ENCODE data around the gene WDR70. TPM values are rescaled to one million over a fixed set of nuclear protein-coding genes. Genes with fewer than 3 reads are reported as not detected.

The WDR70 gene
- total RNA-seq, 1 experiment from 2014 or later: 30.0 TPM

GRCh38 chr5:37754976-37755375 lies 375.9 kb downstream of the WDR70 start:
- H3K4me3 Mint-ChIP-seq (ENCODE audit: low read depth, unreplicated experiment): no peak overlapping the region
- no peak for DNase-seq
- H3K9me3 Mint-ChIP-seq (ENCODE audit: low read depth, unreplicated experiment): no peaks in the 10 kb centered on the region
- intact Hi-C loops (cut with micrococcal nuclease; ENCODE audit: unreplicated experiment): no loop called here
- CTCF ChIA-PET: no interaction called here
- H3K4me1 Mint-ChIP-seq (ENCODE audit: low read depth, unreplicated experiment): no peaks in the 10 kb centered on the region
- H3K27ac Mint-ChIP-seq (ENCODE audit: unreplicated experiment): no peak overlapping the region
- no peaks in the 10 kb centered on the region for H3K27me3 Mint-ChIP-seq (ENCODE audit: unreplicated experiment)
- H3K36me3 Mint-ChIP-seq (ENCODE audit: insufficient read depth, unreplicated experiment): no peaks in the 10 kb centered on the region
- BruUV-seq (replicated peaks): no TSS peak
- no peak for TF ChIP-seq CTCF (IDR thresholded peaks at IDR 0.05; ENCODE audit: unreplicated experiment)

GRCh38 chr5:37755581-37755980 lies 376.5 kb downstream of the WDR70 start:
- Mint-ChIP-seq H3K4me1 (ENCODE audit: low read depth, unreplicated experiment) (no peaks in the 10 kb centered on the region), H3K36me3 (ENCODE audit: insufficient read depth, unreplicated experiment) (no peaks in the 10 kb centered on the region), H3K27me3 (ENCODE audit: unreplicated experiment) (no peaks in the 10 kb centered on the region), H3K27ac (ENCODE audit: unreplicated experiment) (no peak overlapping the region), H3K9me3 (ENCODE audit: low read depth, unreplicated experiment) (no peaks in the 10 kb centered on the region), H3K4me3 (ENCODE audit: low read depth, unreplicated experiment) (no peak overlapping the region)
- TF ChIP-seq CTCF (IDR thresholded peaks at IDR 0.05; ENCODE audit: unreplicated experiment): no peak
- intact Hi-C loops (cut with micrococcal nuclease; ENCODE audit: unreplicated experiment): no loop called here
- DNase-seq: no peak
- BruUV-seq (replicated peaks): no TSS peak
- CTCF ChIA-PET: no interaction called here

- BruUV-seq (replicated peaks): no TSS peak
- H3K9me3 Mint-ChIP-seq (ENCODE audit: low read depth, unreplicated experiment): no peaks in the 10 kb centered on the region
- no peaks in the 10 kb centered on the region for H3K4me1 Mint-ChIP-seq (ENCODE audit: low read depth, unreplicated experiment)
- H3K27me3 Mint-ChIP-seq (ENCODE audit: unreplicated experiment): no peaks in the 10 kb centered on the region
- DNase-seq: no peak
- no peak for TF ChIP-seq CTCF (IDR thresholded peaks at IDR 0.05; ENCODE audit: unreplicated experiment)
- CTCF ChIA-PET: no interaction called here
- no peaks in the 10 kb centered on the region for H3K36me3 Mint-ChIP-seq (ENCODE audit: insufficient read depth, unreplicated experiment)
- no peak overlapping the region for H3K4me3 Mint-ChIP-seq (ENCODE audit: low read depth, unreplicated experiment)
- no peak overlapping the region for H3K27ac Mint-ChIP-seq (ENCODE audit: unreplicated experiment)
- intact Hi-C loops (cut with micrococcal nuclease; ENCODE audit: unreplicated experiment): no loop called here
These were observed 377.1 kb downstream of the WDR70 start for GRCh38 chr5:37756248-37756647.

- intact Hi-C loops (cut with micrococcal nuclease; ENCODE audit: unreplicated experiment): no loop called here
- CTCF ChIA-PET: no interaction called here
- Mint-ChIP-seq H3K27ac (ENCODE audit: unreplicated experiment) (no peak overlapping the region), H3K36me3 (ENCODE audit: insufficient read depth, unreplicated experiment) (no peaks in the 10 kb centered on the region), H3K9me3 (ENCODE audit: low read depth, unreplicated experiment) (no peaks in the 10 kb centered on the region), H3K4me3 (ENCODE audit: low read depth, unreplicated experiment) (no peak overlapping the region), H3K27me3 (ENCODE audit: unreplicated experiment) (no peaks in the 10 kb centered on the region), H3K4me1 (ENCODE audit: low read depth, unreplicated experiment) (no peaks in the 10 kb centered on the region)
- TF ChIP-seq CTCF (IDR thresholded peaks at IDR 0.05; ENCODE audit: unreplicated experiment): no peak
- no peak for DNase-seq
- BruUV-seq (replicated peaks): no TSS peak
These were observed 379.0 kb downstream of the WDR70 start for GRCh38 chr5:37757980-37758582.
